SH-SY5Y (cell line): Measurements from ENCODE around the gene OPRD1.

ENCODE experiments used
- GATA2 ChIP-seq: IDR thresholded peaks from 2 replicates; pipeline ENCODE4 v1.6.1; 2011; ENCODE audit warnings: mild to moderate bottlenecking, low read depth, low read length
- GATA3 ChIP-seq: IDR thresholded peaks from 2 replicates; pipeline ENCODE4 v1.6.1; 2011; ENCODE audit warnings: low read depth, mild to moderate bottlenecking, low read length, moderate library complexity

DNA sequence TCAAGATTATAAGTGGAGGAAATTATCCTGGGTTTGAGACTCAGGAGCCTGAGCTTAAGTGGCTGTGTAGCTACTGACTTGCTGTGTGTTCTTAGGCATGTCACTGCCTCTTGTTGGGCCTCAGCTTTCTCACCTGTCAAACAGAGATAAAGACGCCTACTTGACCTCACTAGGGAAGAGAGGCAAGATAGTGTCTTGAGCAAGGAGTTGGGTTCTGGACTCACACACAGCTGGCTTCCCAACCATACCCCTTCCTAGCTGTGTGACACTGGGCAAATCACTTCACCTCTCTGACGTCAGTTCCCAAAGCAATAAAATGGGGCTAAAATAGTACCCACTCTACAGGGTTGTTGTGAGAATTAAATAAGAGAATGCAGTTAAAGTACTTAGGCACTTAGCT is 90.8 kb downstream of the OPRD1 start:
- TF ChIP-seq GATA2 (no peak), GATA3 (no peak)
